ENCODE measurements around the gene SBNO2. TPM values are rescaled to one million over a fixed set of nuclear protein-coding genes. Genes with fewer than 3 reads are reported as not detected.

SBNO2 gene
- total RNA-seq, 1 donor from 2014 or later, result 125 TPM

- H3K9me3 ChIP-seq, result no peaks in the 10 kb centered on the region
- H3K36me3 ChIP-seq, result peaks cover 7% of the 10 kb centered on the region
- no peak for TF ChIP-seq CTCF (IDR thresholded peaks at IDR 0.05)
- no peak for DNase-seq
- intact Hi-C loops (cut with DNase I), result no loop called here
- no peak overlapping the region for H3K4me3 ChIP-seq
- ATAC-seq, result no peak
- peak overlapping the region; percentile 53 for H3K27ac ChIP-seq
- no peaks in the 10 kb centered on the region for H3K27me3 ChIP-seq
- peaks cover 26% of the 10 kb centered on the region for H3K4me1 ChIP-seq
Measured at GRCh38 chr19:1136201-1136600, 37.9 kb downstream of the SBNO2 start.

- no peaks in the 10 kb centered on the region for H3K9me3 ChIP-seq
- peaks cover 7% of the 10 kb centered on the region for H3K36me3 ChIP-seq
- ATAC-seq, result no peak
- peaks cover 33% of the 10 kb centered on the region for H3K4me1 ChIP-seq
- TF ChIP-seq CTCF (IDR thresholded peaks at IDR 0.05), result no peak
- DNase-seq, result no peak
- H3K27me3 ChIP-seq, result no peaks in the 10 kb centered on the region
- H3K27ac ChIP-seq, result peak overlapping the region; percentile 53
- intact Hi-C loops (cut with DNase I), result no loop called here
- H3K4me3 ChIP-seq, result no peak overlapping the region
Measured at GRCh38 chr19:1135454-1135853, 38.6 kb downstream of the SBNO2 start.

- intact Hi-C loops (cut with DNase I), result no loop called here
- peak overlapping the region; percentile 47 for H3K27ac ChIP-seq
- no peak overlapping the region for H3K4me3 ChIP-seq
- H3K27me3 ChIP-seq, result no peaks in the 10 kb centered on the region
- H3K36me3 ChIP-seq, result peaks cover 7% of the 10 kb centered on the region
- H3K9me3 ChIP-seq, result no peaks in the 10 kb centered on the region
- TF ChIP-seq CTCF (IDR thresholded peaks at IDR 0.05), result no peak
- peaks cover 43% of the 10 kb centered on the region for H3K4me1 ChIP-seq
- no peak for ATAC-seq
- no peak for DNase-seq
Measured at GRCh38 chr19:1134431-1134830, 39.6 kb downstream of the SBNO2 start.

GRCh38 chr19:1133471-1133929 is 40.6 kb downstream of the SBNO2 start:
- Histone ChIP-seq H3K4me3 (peak overlapping the region; percentile 80), H3K27me3 (no peaks in the 10 kb centered on the region), H3K9me3 (no peaks in the 10 kb centered on the region), H3K4me1 (peaks cover 51% of the 10 kb centered on the region), H3K27ac (peak overlapping the region; percentile 97), H3K36me3 (peaks cover 7% of the 10 kb centered on the region)
- intact Hi-C loops (cut with DNase I), result no loop called here
- DNase-seq (no peak), ATAC-seq (peak; percentile 34)
- TF ChIP-seq CTCF (IDR thresholded peaks at IDR 0.05), result no peak

GRCh38 chr19:1132552-1133383 is 41.3 kb downstream of the SBNO2 start:
- H3K27ac ChIP-seq, result peak overlapping the region; percentile 97
- H3K4me3 ChIP-seq, result peak overlapping the region; percentile 80
- no peak for TF ChIP-seq CTCF (IDR thresholded peaks at IDR 0.05)
- peaks cover 13% of the 10 kb centered on the region for H3K36me3 ChIP-seq
- peaks cover 51% of the 10 kb centered on the region for H3K4me1 ChIP-seq
- ATAC-seq (peak; percentile 3), DNase-seq (no peak)
- H3K27me3 ChIP-seq, result no peaks in the 10 kb centered on the region
- H3K9me3 ChIP-seq, result no peaks in the 10 kb centered on the region
- intact Hi-C loops (cut with DNase I), result no loop called here
